HEK293 (cell line): Measurements from ENCODE around the gene ZC3H4.

ENCODE experiments used
- CTCF ChIA-PET: fragments of 350-600 bp; formaldehyde crosslinking; extraction: SDS; loops from one replicate; lab custom pipeline; 2021; ENCODE audit warnings: antibody characterized with exemption; lab: Yijun Ruan, JAX
- POLR2A ChIA-PET: fragments of 300-600 bp; formaldehyde crosslinking; extraction: SDS; loops from one replicate; lab custom pipeline; 2020; ENCODE audit warnings: antibody characterized with exemption, inconsistent platforms; lab: Yijun Ruan, JAX
- H3K27ac ChIP-seq: fragments of 200-500 bp; sonication (Bioruptor generic); 2 replicates; pipeline ENCODE4 v1.5.1; 2014; ENCODE audit warnings: low read depth, low read length, control low read depth, inconsistent platforms; ENCODE audit errors: extremely low read depth
- H3K36me3 ChIP-seq, 2 experiments: fragments of 200-500 bp in 1 of 2; sonication (Bioruptor generic) in 1 of 2; 1 replicate in 1 of 2; 2 replicates in 1 of 2; pipeline ENCODE4 v1.5.1; 2014 to 2017; ENCODE audit warnings: inconsistent platforms in 2 of 2, low read length in 2 of 2; ENCODE audit not compliant: control insufficient read depth in 2 of 2, insufficient read depth in 1 of 2
- H3K4me1 ChIP-seq: fragments of 200-500 bp; sonication (Bioruptor generic); 2 replicates; pipeline ENCODE4 v1.5.1; 2014; ENCODE audit warnings: mild to moderate bottlenecking, low read length, inconsistent platforms; ENCODE audit not compliant: control insufficient read depth, insufficient read depth
- H3K4me3 ChIP-seq: 2 replicates; pipeline ENCODE4 v1.5.1; 2011; ENCODE audit warnings: low read depth, mild to moderate bottlenecking, control low read depth, low read length, moderate library complexity
- H3K9me3 ChIP-seq: fragments of 200-500 bp; sonication (Bioruptor generic); 2 replicates; pipeline ENCODE4 v1.5.1; 2014; ENCODE audit warnings: low read depth, low read length, inconsistent platforms; ENCODE audit not compliant: control insufficient read depth, insufficient read depth
- GLI4 ChIP-seq: fragments of 450-650 bp; formaldehyde crosslinking; IDR thresholded peaks from 2 replicates; pipeline ENCODE4 v1.5.1; 2016; ENCODE audit warnings: missing biosample characterization, missing genetic modification characterization
- HOXD13 ChIP-seq: sonication (generic); formaldehyde crosslinking; IDR thresholded peaks from 2 replicates; pipeline ENCODE4 v1.8.0; 2022; ENCODE audit warnings: missing genetic modification reagents, borderline replicate concordance
- OSR2 ChIP-seq: fragments of 450-650 bp; formaldehyde crosslinking; IDR thresholded peaks from 2 replicates; pipeline ENCODE4 v1.5.1; 2016; ENCODE audit warnings: missing biosample characterization, missing genetic modification characterization
- SALL2 ChIP-seq: fragments of 450-650 bp; formaldehyde crosslinking; IDR thresholded peaks from 2 replicates; pipeline ENCODE4 v1.5.0; 2017; ENCODE audit warnings: missing biosample characterization, mild to moderate bottlenecking, missing genetic modification characterization, borderline replicate concordance
- WT1 ChIP-seq: fragments of 450-650 bp; formaldehyde crosslinking; IDR thresholded peaks from 2 replicates; pipeline ENCODE4 v1.5.1; 2016; ENCODE audit warnings: missing biosample characterization, missing genetic modification characterization
- YY1 ChIP-seq: fragments of 450-650 bp; formaldehyde crosslinking; IDR thresholded peaks from 2 replicates; pipeline ENCODE4 v1.5.1; 2018; ENCODE audit warnings: missing biosample characterization, missing genetic modification characterization
- ZBTB21 ChIP-seq: fragments of 450-650 bp; formaldehyde crosslinking; IDR thresholded peaks from 2 replicates; pipeline ENCODE4 v1.5.1; 2017; ENCODE audit warnings: missing biosample characterization, missing genetic modification characterization
- ZBTB8A ChIP-seq: fragments of 450-650 bp; formaldehyde crosslinking; IDR thresholded peaks from 2 replicates; pipeline ENCODE4 v1.5.1; 2016; ENCODE audit warnings: missing biosample characterization, missing genetic modification characterization
- ZFP41 ChIP-seq: fragments of 450-650 bp; formaldehyde crosslinking; IDR thresholded peaks from 2 replicates; pipeline ENCODE4 v1.5.1; 2016; ENCODE audit warnings: missing biosample characterization, missing genetic modification characterization, borderline replicate concordance
- ZFP69B ChIP-seq: fragments of 450-650 bp; formaldehyde crosslinking; IDR thresholded peaks from 2 replicates; pipeline ENCODE4 v1.5.1; 2016; ENCODE audit warnings: missing biosample characterization, missing genetic modification characterization
- ZNF10 ChIP-seq: fragments of 450-650 bp; formaldehyde crosslinking; IDR thresholded peaks from 2 replicates; pipeline ENCODE4 v1.5.1; 2017; ENCODE audit warnings: missing biosample characterization, missing genetic modification characterization
- ZNF114 ChIP-seq: fragments of 450-650 bp; formaldehyde crosslinking; IDR thresholded peaks from 2 replicates; pipeline ENCODE4 v1.5.0; 2017; ENCODE audit warnings: missing biosample characterization, missing genetic modification characterization
- ZNF133 ChIP-seq: fragments of 450-650 bp; formaldehyde crosslinking; IDR thresholded peaks from 2 replicates; pipeline ENCODE4 v1.5.1; 2016; ENCODE audit warnings: missing biosample characterization, missing genetic modification characterization
- ZNF140 ChIP-seq: fragments of 450-650 bp; formaldehyde crosslinking; IDR thresholded peaks from 2 replicates; pipeline ENCODE4 v1.5.1; 2016; ENCODE audit warnings: missing biosample characterization, missing genetic modification characterization
- ZNF266 ChIP-seq: fragments of 450-650 bp; formaldehyde crosslinking; IDR thresholded peaks from 2 replicates; pipeline ENCODE4 v1.5.1; 2016; ENCODE audit warnings: missing biosample characterization, missing genetic modification characterization, low read depth
- ZNF48 ChIP-seq: fragments of 450-650 bp; formaldehyde crosslinking; IDR thresholded peaks from 2 replicates; pipeline ENCODE4 v1.5.1; 2016; ENCODE audit warnings: missing biosample characterization, missing genetic modification characterization
- ZNF658 ChIP-seq: fragments of 450-650 bp; formaldehyde crosslinking; IDR thresholded peaks from 2 replicates; pipeline ENCODE4; 2016; ENCODE audit warnings: missing biosample characterization, missing genetic modification characterization
- ZNF777 ChIP-seq: fragments of 450-650 bp; formaldehyde crosslinking; IDR thresholded peaks from 2 replicates; pipeline ENCODE4 v1.5.1; 2017; ENCODE audit warnings: missing biosample characterization, missing genetic modification characterization, borderline replicate concordance
- ZSCAN23 ChIP-seq: fragments of 450-650 bp; formaldehyde crosslinking; IDR thresholded peaks from 2 replicates; pipeline ENCODE4 v1.5.1; 2016; ENCODE audit warnings: missing biosample characterization, missing genetic modification characterization
- TF ChIP-seq, protein P1 (sequence below): fragments of 450-650 bp; formaldehyde crosslinking; IDR thresholded peaks from 2 replicates; pipeline ENCODE4 v1.5.1; 2016; ENCODE audit warnings: missing biosample characterization, missing genetic modification characterization
- TF ChIP-seq, protein P2 (sequence below): fragments of 450-650 bp; formaldehyde crosslinking; IDR thresholded peaks from 2 replicates; pipeline ENCODE4 v1.5.1; 2017; ENCODE audit warnings: missing biosample characterization, mild to moderate bottlenecking, missing genetic modification characterization, moderate library complexity
- TF ChIP-seq, protein P3 (sequence below): IDR thresholded peaks from 2 replicates; pipeline ENCODE4 v1.6.1; 2011; ENCODE audit warnings: mild to moderate bottlenecking, low read depth, low read length, borderline replicate concordance
- TF ChIP-seq, protein P4 (sequence below): fragments of 450-650 bp; formaldehyde crosslinking; IDR thresholded peaks from 2 replicates; pipeline ENCODE4 v1.5.1; 2016; ENCODE audit warnings: missing biosample characterization, missing genetic modification characterization
- TF ChIP-seq, protein P5 (sequence below): fragments of 450-650 bp; formaldehyde crosslinking; IDR thresholded peaks from 2 replicates; pipeline ENCODE4 v1.5.1; 2016; ENCODE audit warnings: missing biosample characterization, missing genetic modification characterization
- TF ChIP-seq, protein P6 (sequence below): fragments of 450-650 bp; formaldehyde crosslinking; IDR thresholded peaks from 2 replicates; pipeline ENCODE4 v1.5.1; 2016; ENCODE audit warnings: missing biosample characterization, missing genetic modification characterization

Gene ZC3H4

DNA sequence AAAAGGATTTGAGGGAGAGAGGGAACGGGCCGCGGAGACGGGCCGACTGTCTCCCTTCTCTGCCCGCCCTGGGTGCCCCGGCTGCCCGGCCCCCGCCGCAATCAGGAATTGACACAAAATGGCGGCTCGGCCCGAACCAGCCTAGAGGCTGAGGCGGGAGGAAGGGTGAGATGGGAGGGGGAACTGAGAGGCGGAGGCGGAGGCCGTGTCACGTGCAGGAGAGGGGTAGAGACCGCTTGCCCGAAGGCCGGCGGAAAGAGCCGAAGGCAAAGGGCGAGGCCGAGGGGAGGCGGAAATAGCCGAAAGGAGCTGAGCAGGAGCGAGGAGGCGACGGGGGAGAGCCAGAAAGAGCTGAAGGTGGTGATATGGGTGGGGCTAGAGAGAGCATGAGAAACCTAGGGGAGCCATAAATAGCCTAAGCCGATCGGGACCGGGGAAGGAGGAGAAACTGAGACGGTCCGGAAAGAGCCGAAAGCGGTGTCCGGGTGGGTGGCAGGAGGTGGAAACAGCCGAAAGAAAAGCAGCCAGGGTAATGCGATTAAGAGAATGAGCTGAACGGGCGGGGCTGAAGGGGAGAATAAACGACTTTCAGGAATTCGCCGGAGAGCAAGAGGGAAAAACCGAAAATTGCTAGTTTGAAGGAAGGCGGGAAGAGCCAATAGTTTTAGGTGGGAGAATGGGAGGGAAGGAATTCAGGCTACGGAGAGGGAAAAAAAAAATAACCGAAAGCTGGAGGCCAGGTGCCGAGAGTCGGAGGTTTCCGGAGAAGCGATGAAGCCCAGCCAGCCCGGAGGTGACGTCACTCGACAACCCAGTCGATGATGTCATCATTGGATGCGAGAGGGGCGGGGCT lies at the start of gene ZC3H4:
Gene ZC3H4, minus strand, starts transcription at position 780 of the 853 bp plus-strand sequence. CDS start 1,192 bp downstream, outside the sequence.
- POLR2A ChIA-PET = interaction anchor here (0.5 to 3.4 kb wide), 49 partner anchors 9 to 1389 kb away, joined by 3 to 86 read pairs (median 4); partner anchors contain the start of genes AP2S1, ARHGAP35, CALM3 and CCDC9
- CTCF ChIA-PET = interaction anchor here (0.6 to 2.6 kb wide), 16 partner anchors 10 to 486 kb away, joined by 3 to 18 read pairs (median 4); no protein-coding TSS in a partner anchor
- no peak for TF ChIP-seq ZNF140 (tag by site-specific recombination)
- TF ChIP-seq, protein P1, sequence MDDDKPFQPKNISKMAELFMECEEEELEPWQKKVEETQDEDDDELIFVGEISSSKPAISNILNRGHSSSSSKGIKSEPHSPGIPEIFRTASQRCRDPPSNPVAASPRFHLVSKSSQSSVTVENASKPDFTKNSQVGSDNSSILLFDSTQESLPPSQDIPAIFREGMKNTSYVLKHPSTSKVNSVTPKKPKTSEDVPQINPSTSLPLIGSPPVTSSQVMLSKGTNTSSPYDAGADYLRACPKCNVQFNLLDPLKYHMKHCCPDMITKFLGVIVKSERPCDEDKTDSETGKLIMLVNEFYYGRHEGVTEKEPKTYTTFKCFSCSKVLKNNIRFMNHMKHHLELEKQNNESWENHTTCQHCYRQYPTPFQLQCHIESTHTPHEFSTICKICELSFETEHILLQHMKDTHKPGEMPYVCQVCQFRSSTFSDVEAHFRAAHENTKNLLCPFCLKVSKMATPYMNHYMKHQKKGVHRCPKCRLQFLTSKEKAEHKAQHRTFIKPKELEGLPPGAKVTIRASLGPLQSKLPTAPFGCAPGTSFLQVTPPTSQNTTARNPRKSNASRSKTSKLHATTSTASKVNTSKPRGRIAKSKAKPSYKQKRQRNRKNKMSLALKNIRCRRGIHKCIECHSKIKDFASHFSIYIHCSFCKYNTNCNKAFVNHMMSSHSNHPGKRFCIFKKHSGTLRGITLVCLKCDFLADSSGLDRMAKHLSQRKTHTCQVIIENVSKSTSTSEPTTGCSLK (tag by site-specific recombination) = no peak
- no peak for TF ChIP-seq ZFP41
- TF ChIP-seq WT1 = peak; percentile 43; the same call in 1 of the 2 replicates
- TF ChIP-seq, protein P2, sequence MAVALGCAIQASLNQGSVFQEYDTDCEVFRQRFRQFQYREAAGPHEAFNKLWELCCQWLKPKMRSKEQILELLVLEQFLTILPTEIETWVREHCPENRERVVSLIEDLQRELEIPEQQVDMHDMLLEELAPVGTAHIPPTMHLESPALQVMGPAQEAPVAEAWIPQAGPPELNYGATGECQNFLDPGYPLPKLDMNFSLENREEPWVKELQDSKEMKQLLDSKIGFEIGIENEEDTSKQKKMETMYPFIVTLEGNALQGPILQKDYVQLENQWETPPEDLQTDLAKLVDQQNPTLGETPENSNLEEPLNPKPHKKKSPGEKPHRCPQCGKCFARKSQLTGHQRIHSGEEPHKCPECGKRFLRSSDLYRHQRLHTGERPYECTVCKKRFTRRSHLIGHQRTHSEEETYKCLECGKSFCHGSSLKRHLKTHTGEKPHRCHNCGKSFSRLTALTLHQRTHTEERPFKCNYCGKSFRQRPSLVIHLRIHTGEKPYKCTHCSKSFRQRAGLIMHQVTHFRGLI = peak; percentile 92
- TF ChIP-seq ZFP69B = peak; percentile 79
- TF ChIP-seq ZNF114 (tag by site-specific recombination) = no peak
- TF ChIP-seq ZNF266 (tag by site-specific recombination) = no peak
- TF ChIP-seq ZNF133 = no peak
- peak; percentile 99 for TF ChIP-seq ZBTB21
- TF ChIP-seq GLI4 = peak; percentile 96
- no peak for TF ChIP-seq ZNF658 (tag by site-specific recombination)
- TF ChIP-seq, protein P3, sequence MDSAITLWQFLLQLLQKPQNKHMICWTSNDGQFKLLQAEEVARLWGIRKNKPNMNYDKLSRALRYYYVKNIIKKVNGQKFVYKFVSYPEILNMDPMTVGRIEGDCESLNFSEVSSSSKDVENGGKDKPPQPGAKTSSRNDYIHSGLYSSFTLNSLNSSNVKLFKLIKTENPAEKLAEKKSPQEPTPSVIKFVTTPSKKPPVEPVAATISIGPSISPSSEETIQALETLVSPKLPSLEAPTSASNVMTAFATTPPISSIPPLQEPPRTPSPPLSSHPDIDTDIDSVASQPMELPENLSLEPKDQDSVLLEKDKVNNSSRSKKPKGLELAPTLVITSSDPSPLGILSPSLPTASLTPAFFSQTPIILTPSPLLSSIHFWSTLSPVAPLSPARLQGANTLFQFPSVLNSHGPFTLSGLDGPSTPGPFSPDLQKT = no peak
- TF ChIP-seq ZBTB8A (tag by site-specific recombination) = peak; percentile 66
- TF ChIP-seq ZNF10 (tag by site-specific recombination) = peak; percentile 19; the same call in 1 of the 2 replicates
- no peak; the same call in 1 of the 2 replicates for TF ChIP-seq YY1 (tag by site-specific recombination)
- TF ChIP-seq ZNF48 (tag by site-specific recombination) = no peak
- TF ChIP-seq, protein P4, sequence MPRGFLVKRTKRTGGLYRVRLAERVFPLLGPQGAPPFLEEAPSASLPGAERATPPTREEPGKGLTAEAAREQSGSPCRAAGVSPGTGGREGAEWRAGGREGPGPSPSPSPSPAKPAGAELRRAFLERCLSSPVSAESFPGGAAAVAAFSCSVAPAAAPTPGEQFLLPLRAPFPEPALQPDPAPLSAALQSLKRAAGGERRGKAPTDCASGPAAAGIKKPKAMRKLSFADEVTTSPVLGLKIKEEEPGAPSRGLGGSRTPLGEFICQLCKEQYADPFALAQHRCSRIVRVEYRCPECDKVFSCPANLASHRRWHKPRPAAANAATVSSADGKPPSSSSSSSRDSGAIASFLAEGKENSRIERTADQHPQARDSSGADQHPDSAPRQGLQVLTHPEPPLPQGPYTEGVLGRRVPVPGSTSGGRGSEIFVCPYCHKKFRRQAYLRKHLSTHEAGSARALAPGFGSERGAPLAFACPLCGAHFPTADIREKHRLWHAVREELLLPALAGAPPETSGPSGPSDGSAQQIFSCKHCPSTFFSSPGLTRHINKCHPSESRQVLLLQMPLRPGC (tag by site-specific recombination) = peak; percentile 34; the same call in 1 of the 2 replicates
- no peak for TF ChIP-seq HOXD13 (CRISPR knock-in tag)
- TF ChIP-seq, protein P5, sequence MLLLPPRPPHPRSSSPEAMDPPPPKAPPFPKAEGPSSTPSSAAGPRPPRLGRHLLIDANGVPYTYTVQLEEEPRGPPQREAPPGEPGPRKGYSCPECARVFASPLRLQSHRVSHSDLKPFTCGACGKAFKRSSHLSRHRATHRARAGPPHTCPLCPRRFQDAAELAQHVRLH (tag by site-specific recombination) = peak; percentile 73; the same call in 1 of the 2 replicates
- 0 out of 2 replicates have a peak, but pooled peaks have one; percentile 8 for TF ChIP-seq OSR2 (tag by site-specific recombination)
- no peak for TF ChIP-seq ZNF777 (tag by site-specific recombination)
- no peak for TF ChIP-seq SALL2 (tag by site-specific recombination)
- peak; percentile 39; the same call in 1 of the 2 replicates for TF ChIP-seq ZSCAN23
- TF ChIP-seq, protein P6, sequence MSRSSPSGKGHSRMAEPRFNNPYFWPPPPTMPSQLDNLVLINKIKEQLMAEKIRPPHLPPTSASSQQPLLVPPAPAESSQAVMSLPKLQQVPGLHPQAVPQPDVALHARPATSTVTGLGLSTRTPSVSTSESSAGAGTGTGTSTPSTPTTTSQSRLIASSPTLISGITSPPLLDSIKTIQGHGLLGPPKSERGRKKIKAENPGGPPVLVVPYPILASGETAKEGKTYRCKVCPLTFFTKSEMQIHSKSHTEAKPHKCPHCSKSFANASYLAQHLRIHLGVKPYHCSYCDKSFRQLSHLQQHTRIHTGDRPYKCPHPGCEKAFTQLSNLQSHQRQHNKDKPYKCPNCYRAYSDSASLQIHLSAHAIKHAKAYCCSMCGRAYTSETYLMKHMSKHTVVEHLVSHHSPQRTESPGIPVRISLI (tag by site-specific recombination) = peak; percentile 89

More for the DNA sequence above, at the start of gene ZC3H4:
- Histone ChIP-seq H3K9me3 (no peaks in the 10 kb centered on the region), H3K36me3 (peaks cover 3 to 17% of the 10 kb centered on the region in 2 experiments; a peak in 2 of 3 replicates), H3K4me3 (peak within 1 kb of the TSS; percentile 76), H3K27ac (peak within 1 kb of the TSS; percentile 100), H3K4me1 (peaks cover 29% of the 10 kb centered on the region)
